Liver (tissue), 9 donors: ENCODE results near the gene AQR. TPM values are rescaled to one million over a fixed set of nuclear protein-coding genes. Genes with fewer than 3 reads are reported as not detected.

Experiments
- DNase-seq: peaks from one replicate; pipeline ENCODE4 v3.0.0-alpha.2; 2017; ENCODE audit warnings: low spot score
- H3K27ac ChIP-seq, 2 donors: one replicate each; pipeline ENCODE4 v1.7.0; 2013; ENCODE audit warnings: inconsistent platforms in 2 of 2, low read length in 2 of 2, control low read depth in 1 of 2, low read depth in 1 of 2, mild to moderate bottlenecking in 1 of 2
- H3K27me3 ChIP-seq, 4 donors: one replicate each; pipeline versions ENCODE4 v1.6.1 to v1.7.0; 2013; ENCODE audit warnings: low read length in 3 of 4, inconsistent platforms in 1 of 4, mild to moderate bottlenecking in 1 of 4, moderate library complexity in 1 of 4; ENCODE audit not compliant: control insufficient read depth in 4 of 4, insufficient read depth in 4 of 4
- H3K36me3 ChIP-seq, 4 donors: one replicate each; pipeline versions ENCODE4 v1.6.1 to v1.7.0; 2013; ENCODE audit warnings: low read length in 3 of 4, mild to moderate bottlenecking in 3 of 4, low read depth in 1 of 4, moderate library complexity in 1 of 4; ENCODE audit not compliant: control insufficient read depth in 4 of 4, insufficient read depth in 3 of 4
- H3K4me1 ChIP-seq, 4 donors: one replicate each; pipeline versions ENCODE4 v1.6.1 to v1.7.0; 2013; ENCODE audit warnings: low read length in 3 of 4, mild to moderate bottlenecking in 3 of 4, moderate library complexity in 1 of 4; ENCODE audit not compliant: control insufficient read depth in 4 of 4, insufficient read depth in 4 of 4
- H3K4me3 ChIP-seq, 3 donors: one replicate each; pipeline versions ENCODE4 v1.6.1 to v1.7.0; 2013; ENCODE audit warnings: low read length in 3 of 3, control low read depth in 1 of 3, low read depth in 1 of 3, mild to moderate bottlenecking in 1 of 3
- H3K9ac ChIP-seq, 2 donors: one replicate each; pipeline ENCODE4 v1.7.0; 2013; ENCODE audit warnings: low read length in 2 of 2, mild to moderate bottlenecking in 2 of 2, moderate library complexity in 2 of 2, control low read depth in 1 of 2, low read depth in 1 of 2
- H3K9me3 ChIP-seq, 4 donors: one replicate each; pipeline versions ENCODE4 v1.6.1 to v1.7.0; 2013; ENCODE audit warnings: low read length in 3 of 4; ENCODE audit not compliant: control insufficient read depth in 4 of 4
- ATF3 ChIP-seq: IDR thresholded peaks from 2 replicates; pipeline ENCODE4 v1.6.1; 2016; ENCODE audit warnings: antibody characterized with exemption
- EGR1 ChIP-seq, 2 donors: IDR thresholded peaks; 2 replicates each; pipeline ENCODE4 v1.6.1; 2016 to 2018; ENCODE audit warnings: antibody characterized with exemption in 2 of 2, low read depth in 2 of 2
- FOXA1 ChIP-seq: IDR thresholded peaks from 2 replicates; pipeline ENCODE4 v1.6.1; 2016; ENCODE audit warnings: antibody characterized with exemption
- FOXA2 ChIP-seq: IDR thresholded peaks from 2 replicates; pipeline ENCODE4 v1.6.1; 2016; ENCODE audit warnings: antibody characterized with exemption
- GABPA ChIP-seq, 2 donors: IDR thresholded peaks in 1 of 2; conservative IDR thresholded peaks in 1 of 2; 2 replicates each; pipeline ENCODE4 v1.6.1; 2016; ENCODE audit warnings: antibody characterized with exemption in 2 of 2, mild to moderate bottlenecking in 1 of 2, moderate library complexity in 1 of 2
- HNF4A ChIP-seq, 2 donors: conservative IDR thresholded peaks; 2 replicates each; pipeline ENCODE4 v1.6.1; 2016; ENCODE audit warnings: antibody characterized with exemption in 2 of 2, mild to moderate bottlenecking in 2 of 2
- HNF4G ChIP-seq: IDR thresholded peaks from 2 replicates; pipeline ENCODE4 v1.6.1; 2016; ENCODE audit warnings: antibody characterized with exemption
- JUND ChIP-seq, 2 donors: IDR thresholded peaks; 2 replicates each; pipeline ENCODE4 v1.6.1; 2016; ENCODE audit warnings: antibody characterized with exemption in 2 of 2
- MAX ChIP-seq: IDR thresholded peaks from 2 replicates; pipeline ENCODE4 v1.6.1; 2016; ENCODE audit warnings: antibody characterized with exemption
- NR2F2 ChIP-seq: IDR thresholded peaks from 2 replicates; pipeline ENCODE4 v1.6.1; 2016; ENCODE audit warnings: antibody characterized with exemption
- RAD21 ChIP-seq, 2 donors: IDR thresholded peaks; 2 replicates each; pipeline ENCODE4 v1.6.1; 2016; ENCODE audit warnings: antibody characterized with exemption in 2 of 2, mild to moderate bottlenecking in 2 of 2
- RXRA ChIP-seq, 2 donors: IDR thresholded peaks; 2 replicates each; pipeline ENCODE4 v1.6.1; 2017 to 2018; ENCODE audit warnings: antibody characterized with exemption in 2 of 2, mild to moderate bottlenecking in 1 of 2
- SP1 ChIP-seq: IDR thresholded peaks from 2 replicates; pipeline ENCODE4 v1.6.1; 2018; ENCODE audit warnings: antibody characterized with exemption, mild to moderate bottlenecking
- TAF1 ChIP-seq: conservative IDR thresholded peaks from 2 replicates; pipeline ENCODE4 v1.6.1; 2016; ENCODE audit warnings: antibody characterized with exemption, mild to moderate bottlenecking
- YY1 ChIP-seq: IDR thresholded peaks from 2 replicates; pipeline ENCODE4 v1.6.1; 2016; ENCODE audit warnings: antibody characterized with exemption, mild to moderate bottlenecking
- WGBS: extraction: QIAGEN DNeasy Blood & Tissue Kit; methylation state at CpG from one replicate; pipeline ENCODE4 v1.1.7; 2013; 5-methylcytosine and 5-hydroxymethylcytosine counted together
- polyA plus RNA-seq, 2 donors: library from polyadenylated mRNA; stranded (reverse) in 1 of 2; unstranded in 1 of 2; fragments of 200-250 nt in 1 of 2; fragments of >200 nt in 1 of 2; fragmentation: Nextera tagmentation in 1 of 2; extraction: Ambion mirVana in 1 of 2; gene quantifications; one replicate each; pipeline versions ENCODE4 v1.2.1 to v1.2.3, GENCODE V29; 2013 to 2015
- total RNA-seq, 2 donors: library from RNA; depleted of rRNA; stranded (reverse); fragments of >200 nt; gene quantifications; one replicate each; pipeline ENCODE4 v1.2.3, GENCODE V29; 2014
- TF ChIP-seq, protein P1 (sequence below): IDR thresholded peaks from 2 replicates; pipeline ENCODE4 v1.6.1; 2016; ENCODE audit warnings: antibody characterized with exemption
- TF ChIP-seq, protein P2 (sequence below): IDR thresholded peaks from 2 replicates; pipeline ENCODE4 v1.6.1; 2016; ENCODE audit warnings: antibody characterized with exemption, mild to moderate bottlenecking
- TF ChIP-seq, protein P3 (sequence below): fragments of 150-350 bp; IDR thresholded peaks from 2 replicates; pipeline ENCODE4 v1.5.1; 2017; ENCODE audit warnings: improper control_type of control experiment, low read depth, low read length; ENCODE audit not compliant: missing input control
- donor health status: healthy.
- donor health status: healthy.
- donor health status: healthy.
- donor health status: healthy.
- donor health status: healthy.

The AQR gene
- total and polyA plus RNA-seq, 4 donors, result 3.4 to 14.3 (median 8.7) TPM

DNA sequence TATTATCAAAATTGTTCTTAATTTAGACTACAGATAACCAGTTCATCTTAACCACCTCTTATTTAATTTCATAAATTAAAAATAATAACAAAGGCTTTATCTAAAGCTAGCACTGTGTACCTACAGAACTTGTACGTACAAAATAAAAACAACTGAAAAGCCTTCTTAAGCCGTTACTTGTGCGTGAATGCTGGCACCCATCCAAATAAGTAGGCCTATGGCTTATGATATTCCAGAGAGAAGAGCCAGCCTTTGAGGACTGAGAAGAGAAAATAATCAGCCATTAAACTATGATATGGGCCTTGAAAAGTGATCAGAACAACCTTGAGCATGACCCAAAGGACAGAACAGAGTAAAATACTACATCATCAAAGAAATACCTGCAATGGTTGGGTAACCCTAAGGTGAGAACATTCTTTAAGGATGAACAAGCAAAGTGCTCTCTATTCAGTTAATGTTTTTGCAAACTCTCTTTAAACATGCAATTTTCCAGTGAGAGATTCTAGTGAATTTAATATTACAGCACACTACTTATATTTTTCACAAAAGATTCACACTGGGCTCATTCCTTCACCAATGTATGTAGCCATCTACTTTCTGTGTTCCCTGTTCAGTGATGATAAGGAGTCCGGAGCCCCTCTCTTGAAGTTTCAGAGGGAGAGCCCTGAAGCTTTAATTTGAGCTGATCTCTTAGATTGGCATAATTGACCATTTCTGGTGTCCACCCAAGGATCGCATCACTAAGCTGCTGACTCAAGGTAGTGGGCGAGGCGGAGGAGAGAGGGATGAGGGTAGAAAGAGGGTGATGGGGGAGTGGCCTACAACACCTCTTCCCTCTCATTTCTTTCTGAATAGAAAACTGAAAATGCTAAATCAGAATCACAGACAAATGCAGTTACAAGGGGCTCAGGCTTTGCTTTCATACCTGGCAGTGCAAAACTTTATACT is 166.5 kb downstream of the AQR start:
- no peak overlapping the region for H3K27ac ChIP-seq
- WGBS, result 90% methylated on average over 7 of the region's 7 CpGs
- no peaks in the 10 kb centered on the region for H3K36me3 ChIP-seq
- TF ChIP-seq FOXA2 (no peak), SP1 (no peak), JUND (IDR thresholded peaks at IDR 0.05) (no peak), TAF1 (no peak), EGR1 (IDR thresholded peaks at IDR 0.05; ENCODE audit: low read depth in 2 of 2) (no peak), GABPA (IDR thresholded peaks at IDR 0.05 in 1 of 2, conservative IDR thresholded peaks at IDR 0.05 in 1 of 2) (no peak), RXRA (IDR thresholded peaks at IDR 0.05) (no peak), HNF4G (no peak), MAX (no peak), YY1 (no peak), RAD21 (IDR thresholded peaks at IDR 0.05) (no peak), ATF3 (no peak), HNF4A (conservative IDR thresholded peaks at IDR 0.05) (no peak), FOXA1 (no peak), NR2F2 (no peak)
- TF ChIP-seq, protein P1, sequence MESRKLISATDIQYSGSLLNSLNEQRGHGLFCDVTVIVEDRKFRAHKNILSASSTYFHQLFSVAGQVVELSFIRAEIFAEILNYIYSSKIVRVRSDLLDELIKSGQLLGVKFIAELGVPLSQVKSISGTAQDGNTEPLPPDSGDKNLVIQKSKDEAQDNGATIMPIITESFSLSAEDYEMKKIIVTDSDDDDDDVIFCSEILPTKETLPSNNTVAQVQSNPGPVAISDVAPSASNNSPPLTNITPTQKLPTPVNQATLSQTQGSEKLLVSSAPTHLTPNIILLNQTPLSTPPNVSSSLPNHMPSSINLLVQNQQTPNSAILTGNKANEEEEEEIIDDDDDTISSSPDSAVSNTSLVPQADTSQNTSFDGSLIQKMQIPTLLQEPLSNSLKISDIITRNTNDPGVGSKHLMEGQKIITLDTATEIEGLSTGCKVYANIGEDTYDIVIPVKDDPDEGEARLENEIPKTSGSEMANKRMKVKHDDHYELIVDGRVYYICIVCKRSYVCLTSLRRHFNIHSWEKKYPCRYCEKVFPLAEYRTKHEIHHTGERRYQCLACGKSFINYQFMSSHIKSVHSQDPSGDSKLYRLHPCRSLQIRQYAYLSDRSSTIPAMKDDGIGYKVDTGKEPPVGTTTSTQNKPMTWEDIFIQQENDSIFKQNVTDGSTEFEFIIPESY, result no peak
- TF ChIP-seq, protein P2, sequence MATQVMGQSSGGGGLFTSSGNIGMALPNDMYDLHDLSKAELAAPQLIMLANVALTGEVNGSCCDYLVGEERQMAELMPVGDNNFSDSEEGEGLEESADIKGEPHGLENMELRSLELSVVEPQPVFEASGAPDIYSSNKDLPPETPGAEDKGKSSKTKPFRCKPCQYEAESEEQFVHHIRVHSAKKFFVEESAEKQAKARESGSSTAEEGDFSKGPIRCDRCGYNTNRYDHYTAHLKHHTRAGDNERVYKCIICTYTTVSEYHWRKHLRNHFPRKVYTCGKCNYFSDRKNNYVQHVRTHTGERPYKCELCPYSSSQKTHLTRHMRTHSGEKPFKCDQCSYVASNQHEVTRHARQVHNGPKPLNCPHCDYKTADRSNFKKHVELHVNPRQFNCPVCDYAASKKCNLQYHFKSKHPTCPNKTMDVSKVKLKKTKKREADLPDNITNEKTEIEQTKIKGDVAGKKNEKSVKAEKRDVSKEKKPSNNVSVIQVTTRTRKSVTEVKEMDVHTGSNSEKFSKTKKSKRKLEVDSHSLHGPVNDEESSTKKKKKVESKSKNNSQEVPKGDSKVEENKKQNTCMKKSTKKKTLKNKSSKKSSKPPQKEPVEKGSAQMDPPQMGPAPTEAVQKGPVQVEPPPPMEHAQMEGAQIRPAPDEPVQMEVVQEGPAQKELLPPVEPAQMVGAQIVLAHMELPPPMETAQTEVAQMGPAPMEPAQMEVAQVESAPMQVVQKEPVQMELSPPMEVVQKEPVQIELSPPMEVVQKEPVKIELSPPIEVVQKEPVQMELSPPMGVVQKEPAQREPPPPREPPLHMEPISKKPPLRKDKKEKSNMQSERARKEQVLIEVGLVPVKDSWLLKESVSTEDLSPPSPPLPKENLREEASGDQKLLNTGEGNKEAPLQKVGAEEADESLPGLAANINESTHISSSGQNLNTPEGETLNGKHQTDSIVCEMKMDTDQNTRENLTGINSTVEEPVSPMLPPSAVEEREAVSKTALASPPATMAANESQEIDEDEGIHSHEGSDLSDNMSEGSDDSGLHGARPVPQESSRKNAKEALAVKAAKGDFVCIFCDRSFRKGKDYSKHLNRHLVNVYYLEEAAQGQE, result no peak
- TF ChIP-seq, protein P3, sequence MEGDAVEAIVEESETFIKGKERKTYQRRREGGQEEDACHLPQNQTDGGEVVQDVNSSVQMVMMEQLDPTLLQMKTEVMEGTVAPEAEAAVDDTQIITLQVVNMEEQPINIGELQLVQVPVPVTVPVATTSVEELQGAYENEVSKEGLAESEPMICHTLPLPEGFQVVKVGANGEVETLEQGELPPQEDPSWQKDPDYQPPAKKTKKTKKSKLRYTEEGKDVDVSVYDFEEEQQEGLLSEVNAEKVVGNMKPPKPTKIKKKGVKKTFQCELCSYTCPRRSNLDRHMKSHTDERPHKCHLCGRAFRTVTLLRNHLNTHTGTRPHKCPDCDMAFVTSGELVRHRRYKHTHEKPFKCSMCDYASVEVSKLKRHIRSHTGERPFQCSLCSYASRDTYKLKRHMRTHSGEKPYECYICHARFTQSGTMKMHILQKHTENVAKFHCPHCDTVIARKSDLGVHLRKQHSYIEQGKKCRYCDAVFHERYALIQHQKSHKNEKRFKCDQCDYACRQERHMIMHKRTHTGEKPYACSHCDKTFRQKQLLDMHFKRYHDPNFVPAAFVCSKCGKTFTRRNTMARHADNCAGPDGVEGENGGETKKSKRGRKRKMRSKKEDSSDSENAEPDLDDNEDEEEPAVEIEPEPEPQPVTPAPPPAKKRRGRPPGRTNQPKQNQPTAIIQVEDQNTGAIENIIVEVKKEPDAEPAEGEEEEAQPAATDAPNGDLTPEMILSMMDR, result no peak
- H3K4me3 ChIP-seq, result no peak overlapping the region
- no peak overlapping the region for H3K9ac ChIP-seq
- no peaks in the 10 kb centered on the region for H3K27me3 ChIP-seq
- H3K9me3 ChIP-seq, result peaks cover 0 to 2% (median 0%) of the 10 kb centered on the region in 4 donors
- H3K4me1 ChIP-seq, result no peaks in the 10 kb centered on the region
- DNase-seq, result no peak
